RPMI7951 (cell line): Measurements from ENCODE around the gene KCNK7. TPM values are rescaled to one million over a fixed set of nuclear protein-coding genes. Genes with fewer than 3 reads are reported as not detected.

Source experiments
- DNase-seq: peaks from one replicate; pipeline ENCODE4 v3.0.0-alpha.2; 2012; ENCODE audit warnings: low read depth
- total RNA-seq: library from RNA; depleted of rRNA; stranded (reverse); fragments of >200 nt; shearing (Covaris generic); gene quantifications from 2 replicates; pipeline ENCODE4 v1.2.3, GENCODE V29; 2014

KCNK7 gene
- total RNA-seq, 1 experiment from 2014 or later = not detected

- no peak for DNase-seq
Measured at GRCh38 chr11:65611758-65612603, 16.4 kb upstream of the KCNK7 start.

- DNase-seq = no peak
Measured at GRCh38 chr11:65611028-65611757, 15.6 kb upstream of the KCNK7 start.

GRCh38 chr11:65610404-65610803, 14.8 kb upstream of the KCNK7 start:
- no peak for DNase-seq

- DNase-seq = no peak
Measured at GRCh38 chr11:65609665-65610064, 14.1 kb upstream of the KCNK7 start.

- no peak for DNase-seq
Measured at GRCh38 chr11:65609229-65609628, 13.6 kb upstream of the KCNK7 start.

- DNase-seq = no peak
Measured at GRCh38 chr11:65607614-65608426, 12.2 kb upstream of the KCNK7 start.

- DNase-seq = no peak
Measured at GRCh38 chr11:65606876-65607613, 11.4 kb upstream of the KCNK7 start.

- no peak for DNase-seq
Measured at GRCh38 chr11:65604258-65604657, 8.7 kb upstream of the KCNK7 start.

GRCh38 chr11:65599955-65600246, 4.3 kb upstream of the KCNK7 start:
- DNase-seq = no peak

- DNase-seq = no peak
Measured at GRCh38 chr11:65599216-65599954, 3.8 kb upstream of the KCNK7 start.

GRCh38 chr11:65598258-65598699, 2.7 kb upstream of the KCNK7 start:
- no peak for DNase-seq

- DNase-seq = no peak
Measured at GRCh38 chr11:65596520-65596919, 920 bp upstream of the KCNK7 start.

- no peak for DNase-seq
Measured at GRCh38 chr11:65595131-65595530, 469 bp downstream of the KCNK7 start.

GRCh38 chr11:65593518-65594414, 1.8 kb downstream of the KCNK7 start:
- no peak for DNase-seq

GRCh38 chr11:65592858-65593517, 2.6 kb downstream of the KCNK7 start:
- no peak for DNase-seq

- DNase-seq = no peak
Measured at GRCh38 chr11:65591939-65592857, 3.4 kb downstream of the KCNK7 start.

- no peak for DNase-seq
Measured at GRCh38 chr11:65590240-65590738, 5.3 kb downstream of the KCNK7 start.
